Nephron progenitor cell (in vitro differentiated cells): ENCODE measurements around the gene ENSA.

Source experiments
- DNase-seq: peaks from one replicate; pipeline ENCODE4 v3.0.0; 2021
- H3K27ac Mint-ChIP-seq: 2 replicates; pipeline ENCODE4 v1.8.0; 2021; ENCODE audit warnings: mild to moderate bottlenecking, moderate library complexity, mixed read lengths
- H3K27me3 Mint-ChIP-seq: 2 replicates; pipeline ENCODE4 v1.8.0; 2021; ENCODE audit warnings: mild to moderate bottlenecking, low read depth, mixed read lengths; ENCODE audit not compliant: poor library complexity
- H3K36me3 Mint-ChIP-seq: 2 replicates; pipeline ENCODE4 v1.8.0; 2021; ENCODE audit warnings: low read depth, mixed read lengths
- H3K4me1 Mint-ChIP-seq: 2 replicates; pipeline ENCODE4 v1.8.0; 2021; ENCODE audit warnings: mixed read lengths
- H3K4me3 Mint-ChIP-seq: 2 replicates; pipeline ENCODE4 v1.8.0; 2021; ENCODE audit warnings: mild to moderate bottlenecking, moderate library complexity, mixed read lengths
- H3K9me3 Mint-ChIP-seq: 2 replicates; pipeline ENCODE4 v1.8.0; 2021; ENCODE audit warnings: mild to moderate bottlenecking, moderate library complexity, mixed read lengths
- CTCF ChIP-seq: fragments of 200-600 bp; sonication (generic); IDR thresholded peaks from 2 replicates; pipeline ENCODE4 v1.5.0; 2021; ENCODE audit warnings: antibody characterized with exemption

The ENSA gene

GRCh38 chr1:150621497-150622302 is 7.7 kb downstream of the ENSA start:
- Mint-ChIP-seq H3K36me3 (peaks cover 73% of the 10 kb centered on the region), H3K27me3 (no peaks in the 10 kb centered on the region), H3K27ac (peak overlapping the region; percentile 60), H3K4me3 (no peak overlapping the region), H3K9me3 (no peaks in the 10 kb centered on the region), H3K4me1 (no peaks in the 10 kb centered on the region)
- TF ChIP-seq CTCF = peak; percentile 55
- peak; percentile 28 for DNase-seq

GRCh38 chr1:150620919-150621318 is 8.5 kb downstream of the ENSA start:
- Mint-ChIP-seq H3K27me3 (peaks cover under 1% of the 10 kb centered on the region), H3K36me3 (peaks cover 75% of the 10 kb centered on the region), H3K4me1 (no peaks in the 10 kb centered on the region), H3K4me3 (no peak overlapping the region), H3K27ac (no peak overlapping the region), H3K9me3 (no peaks in the 10 kb centered on the region)
- DNase-seq = no peak
- no peak for TF ChIP-seq CTCF

- H3K27me3 Mint-ChIP-seq = peaks cover 3% of the 10 kb centered on the region
- H3K4me1 Mint-ChIP-seq = no peaks in the 10 kb centered on the region
- no peaks in the 10 kb centered on the region for H3K9me3 Mint-ChIP-seq
- H3K4me3 Mint-ChIP-seq = no peak overlapping the region
- H3K27ac Mint-ChIP-seq = peak overlapping the region; percentile 6
- TF ChIP-seq CTCF = no peak
- peaks cover 75% of the 10 kb centered on the region for H3K36me3 Mint-ChIP-seq
- DNase-seq = no peak
Observed at GRCh38 chr1:150619576-150620509, 9.6 kb downstream of the ENSA start.

GRCh38 chr1:150615346-150616201 is 13.8 kb downstream of the ENSA start:
- Mint-ChIP-seq H3K27me3 (peaks cover 6% of the 10 kb centered on the region), H3K4me1 (peaks cover 5% of the 10 kb centered on the region), H3K27ac (no peak overlapping the region), H3K9me3 (no peaks in the 10 kb centered on the region), H3K36me3 (peaks cover 71% of the 10 kb centered on the region), H3K4me3 (no peak overlapping the region)
- no peak for DNase-seq
- TF ChIP-seq CTCF = no peak

GRCh38 chr1:150613061-150613920 is 16.1 kb downstream of the ENSA start:
- H3K4me3 Mint-ChIP-seq = no peak overlapping the region
- peaks cover 6% of the 10 kb centered on the region for H3K27me3 Mint-ChIP-seq
- H3K4me1 Mint-ChIP-seq = peaks cover 10% of the 10 kb centered on the region
- TF ChIP-seq CTCF = no peak
- DNase-seq = no peak
- peak overlapping the region; percentile 59 for H3K27ac Mint-ChIP-seq
- H3K36me3 Mint-ChIP-seq = peaks cover 68% of the 10 kb centered on the region
- no peaks in the 10 kb centered on the region for H3K9me3 Mint-ChIP-seq
